Neural cell (in vitro differentiated cells): ENCODE measurements around the gene PILRA. TPM values are rescaled to one million over a fixed set of nuclear protein-coding genes. Genes with fewer than 3 reads are reported as not detected.

Experiments used
- H2AFZ ChIP-seq: fragments of 200-600, 300-800 bp; sonication (generic), shearing (Covaris generic); 2 replicates; pipeline ENCODE4 v1.6.0; 2014; ENCODE audit warnings: low read depth, mild to moderate bottlenecking, antibody characterized with exemption, low read length, moderate library complexity
- H3F3A ChIP-seq: fragments of 200-600 bp; shearing (Covaris generic); 2 replicates; pipeline ENCODE4 v1.6.1; 2016; ENCODE audit warnings: mild to moderate bottlenecking, moderate library complexity, mixed read lengths, antibody characterized with exemption, low read length; ENCODE audit not compliant: insufficient read depth, poor library complexity, severe bottlenecking
- H3K27ac ChIP-seq: fragments of 200-600, 300-800 bp; sonication (generic), shearing (Covaris generic); 2 replicates; pipeline ENCODE4 v1.5.1; 2014; ENCODE audit warnings: mild to moderate bottlenecking, low read length, moderate library complexity
- H3K27me3 ChIP-seq: fragments of 300-800, 200-600 bp; sonication (generic), shearing (Covaris generic); 2 replicates; pipeline ENCODE4 v1.6.0; 2014; ENCODE audit warnings: mild to moderate bottlenecking, low read depth, low read length, moderate library complexity; ENCODE audit not compliant: insufficient read depth
- H3K36me3 ChIP-seq: fragments of 300-800, 200-600 bp; sonication (generic), shearing (Covaris generic); 2 replicates; pipeline ENCODE4 v1.5.1; 2014; ENCODE audit warnings: mild to moderate bottlenecking, antibody characterized with exemption, low read length, moderate library complexity; ENCODE audit not compliant: insufficient read depth
- H3K4me2 ChIP-seq: fragments of 300-800, 200-600 bp; sonication (generic), shearing (Covaris generic); 2 replicates; pipeline ENCODE4 v1.6.0; 2014; ENCODE audit warnings: mild to moderate bottlenecking, low read length
- H3K4me3 ChIP-seq: fragments of 300-800, 200-600 bp; sonication (generic), shearing (Covaris generic); 2 replicates; pipeline ENCODE4 v1.5.1; 2014; ENCODE audit warnings: mild to moderate bottlenecking, low read length, moderate library complexity
- H3K79me2 ChIP-seq: fragments of 200-600 bp; shearing (Covaris generic); replicated peaks from 2 replicates; pipeline ENCODE4 v1.6.0; 2014; ENCODE audit warnings: mild to moderate bottlenecking, low read length, moderate library complexity; ENCODE audit not compliant: insufficient read depth
- H3K9ac ChIP-seq: fragments of 300-800, 200-600 bp; sonication (generic), shearing (Covaris generic); 2 replicates; pipeline ENCODE4 v1.6.1; 2016; ENCODE audit warnings: mild to moderate bottlenecking, low read length, mixed read lengths
- H3K9me2 ChIP-seq: fragments of 200-600 bp; shearing (Covaris generic); 2 replicates; pipeline ENCODE4 v1.6.1; 2016; ENCODE audit warnings: mild to moderate bottlenecking, low read length, mixed read lengths; ENCODE audit not compliant: insufficient read depth
- H3K9me3 ChIP-seq: fragments of 200-600, 300-800 bp; sonication (generic), shearing (Covaris generic); 2 replicates; pipeline ENCODE4 v1.6.1; 2016; ENCODE audit warnings: mild to moderate bottlenecking, mixed run types, low read length, moderate library complexity, mixed read lengths
- H4K20me1 ChIP-seq: fragments of 200-600 bp; shearing (Covaris generic); 2 replicates; pipeline ENCODE4 v1.6.1; 2016; ENCODE audit warnings: mild to moderate bottlenecking, mixed run types; ENCODE audit not compliant: insufficient read depth
- CTCF ChIP-seq: fragments of 450-650 bp; IDR thresholded peaks from 2 replicates; pipeline ENCODE4 v1.5.1; 2014; ENCODE audit warnings: antibody characterized with exemption, mild to moderate bottlenecking, moderate library complexity; ENCODE audit not compliant: poor library complexity, severe bottlenecking
- EP300 ChIP-seq: fragments of 450-650 bp; conservative IDR thresholded peaks from 2 replicates; pipeline ENCODE4 v1.6.1; 2014; ENCODE audit warnings: antibody characterized with exemption, mild to moderate bottlenecking, moderate library complexity; ENCODE audit not compliant: poor library complexity, severe bottlenecking
- EZH2 ChIP-seq: fragments of 200-600, 300-800 bp; shearing (Covaris generic), sonication (generic); IDR thresholded peaks from 2 replicates; pipeline ENCODE4 v1.6.1; 2014; ENCODE audit warnings: antibody characterized with exemption, low read length, borderline replicate concordance, mild to moderate bottlenecking; ENCODE audit not compliant: insufficient read depth, poor library complexity, severe bottlenecking
- MXI1 ChIP-seq: fragments of 450-650 bp; conservative IDR thresholded peaks from 2 replicates; pipeline ENCODE4 v1.6.1; 2014; ENCODE audit warnings: antibody characterized with exemption, mild to moderate bottlenecking; ENCODE audit not compliant: poor library complexity, severe bottlenecking
- POLR2AphosphoS5 ChIP-seq: IDR thresholded peaks from 2 replicates; pipeline ENCODE4 v1.6.1; 2012
- RAD21 ChIP-seq: fragments of 450-650 bp; conservative IDR thresholded peaks from 2 replicates; pipeline ENCODE4 v1.6.1; 2014; ENCODE audit warnings: antibody characterized with exemption, mild to moderate bottlenecking, moderate library complexity
- SMC3 ChIP-seq: fragments of 450-650 bp; conservative IDR thresholded peaks from 2 replicates; pipeline ENCODE4 v1.6.1; 2014; ENCODE audit warnings: antibody characterized with exemption, mild to moderate bottlenecking, moderate library complexity; ENCODE audit not compliant: poor library complexity
- TAF1 ChIP-seq: IDR thresholded peaks from 2 replicates; pipeline ENCODE4 v1.6.1; 2012; ENCODE audit warnings: low read depth
- polyA plus RNA-seq: library from polyadenylated mRNA; depleted of rRNA; stranded (reverse); fragments of >200 nt; gene quantifications from 2 replicates; pipeline ENCODE4 v1.2.3, GENCODE V29; 2014
- TF ChIP-seq, protein P1 (sequence below): IDR thresholded peaks from 2 replicates; pipeline ENCODE4 v1.6.1; 2012; ENCODE audit warnings: borderline replicate concordance

PILRA gene
- polyA plus RNA-seq, 1 donor from 2014 or later, result 23.7 TPM

- H2AFZ ChIP-seq, result no peak overlapping the region
- H3K36me3 ChIP-seq, result no peaks in the 10 kb centered on the region
- H3F3A ChIP-seq, result no peaks in the 10 kb centered on the region
- no peaks in the 10 kb centered on the region for H4K20me1 ChIP-seq
- H3K79me2 ChIP-seq, result no peaks in the 10 kb centered on the region
- no peaks in the 10 kb centered on the region for H3K9me2 ChIP-seq
- TF ChIP-seq EZH2 (no peak), POLR2AphosphoS5 (no peak), EP300 (no peak), RAD21 (no peak), MXI1 (no peak), CTCF (no peak), SMC3 (no peak), TAF1 (no peak)
- TF ChIP-seq, protein P1, sequence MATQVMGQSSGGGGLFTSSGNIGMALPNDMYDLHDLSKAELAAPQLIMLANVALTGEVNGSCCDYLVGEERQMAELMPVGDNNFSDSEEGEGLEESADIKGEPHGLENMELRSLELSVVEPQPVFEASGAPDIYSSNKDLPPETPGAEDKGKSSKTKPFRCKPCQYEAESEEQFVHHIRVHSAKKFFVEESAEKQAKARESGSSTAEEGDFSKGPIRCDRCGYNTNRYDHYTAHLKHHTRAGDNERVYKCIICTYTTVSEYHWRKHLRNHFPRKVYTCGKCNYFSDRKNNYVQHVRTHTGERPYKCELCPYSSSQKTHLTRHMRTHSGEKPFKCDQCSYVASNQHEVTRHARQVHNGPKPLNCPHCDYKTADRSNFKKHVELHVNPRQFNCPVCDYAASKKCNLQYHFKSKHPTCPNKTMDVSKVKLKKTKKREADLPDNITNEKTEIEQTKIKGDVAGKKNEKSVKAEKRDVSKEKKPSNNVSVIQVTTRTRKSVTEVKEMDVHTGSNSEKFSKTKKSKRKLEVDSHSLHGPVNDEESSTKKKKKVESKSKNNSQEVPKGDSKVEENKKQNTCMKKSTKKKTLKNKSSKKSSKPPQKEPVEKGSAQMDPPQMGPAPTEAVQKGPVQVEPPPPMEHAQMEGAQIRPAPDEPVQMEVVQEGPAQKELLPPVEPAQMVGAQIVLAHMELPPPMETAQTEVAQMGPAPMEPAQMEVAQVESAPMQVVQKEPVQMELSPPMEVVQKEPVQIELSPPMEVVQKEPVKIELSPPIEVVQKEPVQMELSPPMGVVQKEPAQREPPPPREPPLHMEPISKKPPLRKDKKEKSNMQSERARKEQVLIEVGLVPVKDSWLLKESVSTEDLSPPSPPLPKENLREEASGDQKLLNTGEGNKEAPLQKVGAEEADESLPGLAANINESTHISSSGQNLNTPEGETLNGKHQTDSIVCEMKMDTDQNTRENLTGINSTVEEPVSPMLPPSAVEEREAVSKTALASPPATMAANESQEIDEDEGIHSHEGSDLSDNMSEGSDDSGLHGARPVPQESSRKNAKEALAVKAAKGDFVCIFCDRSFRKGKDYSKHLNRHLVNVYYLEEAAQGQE, result no peak
- H3K27ac ChIP-seq, result no peak overlapping the region
- H3K9me3 ChIP-seq, result no peaks in the 10 kb centered on the region
- H3K4me2 ChIP-seq, result no peak overlapping the region
- no peaks in the 10 kb centered on the region for H3K27me3 ChIP-seq
- H3K9ac ChIP-seq, result no peak overlapping the region
- no peak overlapping the region for H3K4me3 ChIP-seq
Measured at GRCh38 chr7:100386940-100387339, 13.7 kb downstream of the PILRA start.

DNA sequence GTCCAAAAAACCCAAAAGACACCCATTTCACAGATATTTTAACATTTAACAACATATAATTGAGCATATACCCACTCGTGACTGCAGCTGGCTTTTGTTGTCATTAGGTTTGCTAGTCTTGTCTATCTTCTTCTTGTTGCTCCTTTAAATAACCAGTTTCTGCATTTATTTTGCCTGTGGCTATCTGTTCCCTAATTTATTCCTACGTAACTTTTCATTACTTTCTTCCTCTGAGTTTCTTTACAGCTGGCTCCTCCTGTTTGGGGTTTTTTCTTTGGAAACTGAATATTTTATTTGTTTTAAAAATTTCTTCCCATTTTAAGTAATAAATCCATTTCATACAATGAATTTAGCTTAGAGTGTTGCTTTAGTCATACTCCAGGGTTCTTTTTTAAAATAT is 14.4 kb downstream of the PILRA start:
- Histone ChIP-seq H3K4me3 (no peak overlapping the region), H3K9me2 (no peaks in the 10 kb centered on the region), H4K20me1 (no peaks in the 10 kb centered on the region), H3K9me3 (no peaks in the 10 kb centered on the region), H3K36me3 (no peaks in the 10 kb centered on the region), H3F3A (no peaks in the 10 kb centered on the region), H3K9ac (no peak overlapping the region), H3K27me3 (no peaks in the 10 kb centered on the region), H3K79me2 (no peaks in the 10 kb centered on the region), H2AFZ (no peak overlapping the region), H3K4me2 (no peak overlapping the region), H3K27ac (no peak overlapping the region)
- TF ChIP-seq, protein P1, result no peak
- TF ChIP-seq RAD21 (no peak), EZH2 (no peak), TAF1 (no peak), MXI1 (no peak), SMC3 (no peak), CTCF (no peak), EP300 (no peak), POLR2AphosphoS5 (no peak)
